CD14-positive monocyte (primary cell): ENCODE results near the gene DIABLO. TPM values are rescaled to one million over a fixed set of nuclear protein-coding genes. Genes with fewer than 3 reads are reported as not detected.
"Not testable (repeated sequence)": the region's sequence is repeated elsewhere in the genome, so short reads cannot be mapped to it uniquely, and the experiment has no call there.

Experiments used
- DNase-seq, 3 donors: peaks; one replicate each; pipeline ENCODE4 v3.0.0-alpha.2; 2011 to 2022
- H2AFZ ChIP-seq: 2 replicates; pipeline ENCODE4 v1.6.0; 2012; ENCODE audit warnings: mild to moderate bottlenecking, low read depth, low read length, inconsistent platforms; ENCODE audit not compliant: insufficient read depth, poor library complexity, severe bottlenecking
- H3K27ac ChIP-seq, 2 donors: 1 replicate in 1 of 2; 2 replicates in 1 of 2; pipeline ENCODE4 v1.5.1; 2012 to 2013; ENCODE audit warnings: low read length in 2 of 2, control low read depth in 1 of 2, inconsistent platforms in 1 of 2, low read depth in 1 of 2, mild to moderate bottlenecking in 1 of 2
- H3K27me3 ChIP-seq, 2 donors: one replicate each; pipeline versions ENCODE4 v1.6.0 to v1.6.1; 2011 to 2013; ENCODE audit warnings: low read length in 2 of 2; ENCODE audit not compliant: control insufficient read depth in 2 of 2, insufficient read depth in 2 of 2
- H3K36me3 ChIP-seq, 2 donors: replicated peaks in 1 of 2; 1 replicate in 1 of 2; 2 replicates in 1 of 2; pipeline versions ENCODE4 v1.5.1 to v1.6.1; 2012 to 2013; ENCODE audit warnings: low read length in 2 of 2, control low read depth in 1 of 2, inconsistent platforms in 1 of 2, mild to moderate bottlenecking in 1 of 2; ENCODE audit not compliant: insufficient read depth in 2 of 2, control insufficient read depth in 1 of 2
- H3K4me1 ChIP-seq, 2 donors: 1 replicate in 1 of 2; 2 replicates in 1 of 2; pipeline versions ENCODE4 v1.5.1 to v1.6.1; 2012 to 2013; ENCODE audit warnings: low read length in 2 of 2, control low read depth in 1 of 2, inconsistent platforms in 1 of 2, mild to moderate bottlenecking in 1 of 2, moderate library complexity in 1 of 2; ENCODE audit not compliant: insufficient read depth in 2 of 2, control insufficient read depth in 1 of 2
- H3K4me2 ChIP-seq: replicated peaks from 2 replicates; pipeline ENCODE3; 2012; ENCODE audit warnings: low read length, moderate library complexity, mild to moderate bottlenecking; ENCODE audit not compliant: poor library complexity, severe bottlenecking; ENCODE audit errors: extremely low read depth
- H3K4me3 ChIP-seq, 3 experiments: fragments of 200-600 bp in 1 of 3; sonication (generic) in 1 of 3; replicated peaks in 1 of 3; 1 replicate in 2 of 3; 2 replicates in 1 of 3; pipeline ENCODE4 v1.5.1; 2011 to 2013; ENCODE audit warnings: low read length in 3 of 3, mild to moderate bottlenecking in 3 of 3, control low read depth in 2 of 3, low read depth in 2 of 3, inconsistent platforms in 1 of 3, moderate library complexity in 1 of 3
- H3K79me2 ChIP-seq: 2 replicates; pipeline ENCODE4 v1.6.0; 2012; ENCODE audit warnings: mild to moderate bottlenecking, control low read depth, inconsistent platforms, low read length, moderate library complexity; ENCODE audit not compliant: insufficient read depth
- H3K9ac ChIP-seq: 2 replicates; pipeline ENCODE4 v1.6.0; 2017; ENCODE audit warnings: low read length, mild to moderate bottlenecking; ENCODE audit not compliant: insufficient read depth, poor library complexity, severe bottlenecking
- H3K9me3 ChIP-seq, 2 donors: replicated peaks in 1 of 2; 1 replicate in 1 of 2; 2 replicates in 1 of 2; pipeline versions ENCODE4 v1.5.1 to v1.6.1; 2012 to 2013; ENCODE audit warnings: low read length in 2 of 2, control low read depth in 1 of 2; ENCODE audit not compliant: control insufficient read depth in 1 of 2, insufficient read depth in 1 of 2
- H4K20me1 ChIP-seq: 2 replicates; pipeline ENCODE4 v1.6.0; 2012; ENCODE audit warnings: mild to moderate bottlenecking, low read length, control low read depth, moderate library complexity; ENCODE audit not compliant: insufficient read depth
- H3K27ac Mint-ChIP-seq, 7 donors: one replicate each; pipeline ENCODE4 v1.8.0; 2020; ENCODE audit warnings: mild to moderate bottlenecking in 7 of 7, mixed read lengths in 7 of 7, moderate library complexity in 6 of 7, inconsistent platforms in 2 of 7
- H3K27me3 Mint-ChIP-seq, 3 donors: one replicate each; pipeline ENCODE4 v1.8.0; 2021 to 2022; ENCODE audit warnings: low read depth in 3 of 3, mild to moderate bottlenecking in 3 of 3, mixed read lengths in 3 of 3, moderate library complexity in 3 of 3, inconsistent platforms in 1 of 3
- H3K36me3 Mint-ChIP-seq, 2 donors: one replicate each; pipeline ENCODE4 v1.8.0; 2020; ENCODE audit warnings: mixed read lengths in 2 of 2, inconsistent platforms in 1 of 2, mild to moderate bottlenecking in 1 of 2
- H3K4me1 Mint-ChIP-seq: one replicate; pipeline ENCODE4 v1.8.0; 2020; ENCODE audit warnings: mild to moderate bottlenecking, mixed read lengths
- H3K4me3 Mint-ChIP-seq, 2 donors: one replicate each; pipeline ENCODE4 v1.8.0; 2020; ENCODE audit warnings: mild to moderate bottlenecking in 2 of 2, mixed read lengths in 2 of 2, moderate library complexity in 1 of 2
- H3K9me3 Mint-ChIP-seq, 7 donors: one replicate each; pipeline ENCODE4 v1.8.0; 2020 to 2022; ENCODE audit warnings: mixed read lengths in 7 of 7, mild to moderate bottlenecking in 6 of 7, moderate library complexity in 6 of 7, inconsistent platforms in 2 of 7
- CTCF ChIP-seq: fragments of 200-600 bp; IDR thresholded peaks from one replicate; pipeline ENCODE4 v1.8.0; 2022; ENCODE audit warnings: antibody characterized with exemption, mild to moderate bottlenecking
- WGBS: methylation state at CpG from one replicate; pipeline ENCODE4 v1.1.5; 2013; ENCODE audit warnings: missing lambda C conversion rate; ENCODE audit not compliant: insufficient coverage; 5-methylcytosine and 5-hydroxymethylcytosine counted together
- intact Hi-C, 2 donors: fragments of 100-400 bp; cut with micrococcal nuclease; formaldehyde crosslinking; loops; one replicate each; pipeline versions ENCODE4 v1.15.0 to v1.15.1; 2023
- polyA plus RNA-seq, 3 donors: library from polyadenylated mRNA; depleted of rRNA in 1 of 3; unstranded in 2 of 3; stranded (reverse) in 1 of 3; fragments of 300-500 nt in 2 of 3; fragments of >200 nt in 1 of 3; fragmentation: Illumina TruSeq in 2 of 3; gene quantifications; 1 replicate in 2 of 3; 2 replicates in 1 of 3; pipeline ENCODE4 v1.2.3, GENCODE V29; 2012 to 2021

Gene DIABLO
- polyA plus RNA-seq, 3 donors: 33.5 to 55.9 (median 51.3) TPM

- Histone ChIP-seq H3K4me2 (peak overlapping the region; percentile 91), H3K36me3 (peaks cover 32 to 37% of the 10 kb centered on the region in 2 donors), H3K79me2 (peaks cover 32% of the 10 kb centered on the region), H3K9me3 (no peaks in the 10 kb centered on the region), H3K4me1 (peaks cover 19 to 22% of the 10 kb centered on the region in 2 donors), H3K9ac (peak overlapping the region; percentile 89), H4K20me1 (no peaks in the 10 kb centered on the region), H3K27ac (peak overlapping the region; percentile 91), H3K27me3 (no peaks in the 10 kb centered on the region), H2AFZ (peak overlapping the region; percentile 99), H3K4me3 (peak overlapping the region; percentile 75 to 94 (median 91))
- peaks cover 0 to 3% (median 0%) of the 10 kb centered on the region in 3 donors for H3K27me3 Mint-ChIP-seq
- intact Hi-C loops: loop anchor here in 1 of 2 donors (10.0 kb wide), 1 partner anchor 239 kb away; the partner anchor contains the start of gene ZCCHC8
- peaks cover 19% of the 10 kb centered on the region for H3K4me1 Mint-ChIP-seq
- no CpG with 5 or more reads among the region's 1 CpG for whole genome bisulfite sequencing
- TF ChIP-seq CTCF: no peak
- peak overlapping the region in 6 of 7 donors; percentile 96 to 98 (median 97) for H3K27ac Mint-ChIP-seq
- peaks cover 28 to 42% of the 10 kb centered on the region in 2 donors for H3K36me3 Mint-ChIP-seq
- no peak for DNase-seq
- H3K4me3 Mint-ChIP-seq: peak overlapping the region; percentile 96 to 97
- H3K9me3 Mint-ChIP-seq: no peaks in the 10 kb centered on the region
These were observed 39.6 kb upstream of the DIABLO start for GRCh38 chr12:122265476-122265875.

- peaks cover 75 to 83% of the 10 kb centered on the region in 2 donors for H3K36me3 ChIP-seq
- not testable (repeated sequence) for H3K27me3 ChIP-seq, H3K27ac ChIP-seq, H3K27ac Mint-ChIP-seq, H3K27me3 Mint-ChIP-seq, H3K9me3 Mint-ChIP-seq, H3K4me3 ChIP-seq, DNase-seq, H2AFZ ChIP-seq, H3K4me1 Mint-ChIP-seq, H3K4me2 ChIP-seq, H3K9ac ChIP-seq, H3K9me3 ChIP-seq, H3K4me3 Mint-ChIP-seq
- peaks cover 17% of the 10 kb centered on the region for H4K20me1 ChIP-seq
- peaks cover 23% of the 10 kb centered on the region for H3K79me2 ChIP-seq
- 100% methylated on average over 9 of the region's 14 CpGs for WGBS
- H3K36me3 Mint-ChIP-seq: peaks cover 63 to 79% of the 10 kb centered on the region in 2 donors
- H3K4me1 ChIP-seq: peaks cover 10 to 11% of the 10 kb centered on the region in 2 donors
- intact Hi-C loops: loop anchor here in 1 of 2 donors (10.0 kb wide), 1 partner anchor 244 kb away; the partner anchor contains the start of gene ZCCHC8
These were observed 34.9 kb upstream of the DIABLO start for GRCh38 chr12:122260735-122261134.

- H3K27me3 ChIP-seq, H3K27ac ChIP-seq, H3K4me2 ChIP-seq, H3K4me3 Mint-ChIP-seq, H3K4me3 ChIP-seq, DNase-seq, H3K79me2 ChIP-seq, H3K4me1 ChIP-seq, H3K27me3 Mint-ChIP-seq, H3K9me3 Mint-ChIP-seq, H3K9me3 ChIP-seq, intact Hi-C loops, H2AFZ ChIP-seq, H3K9ac ChIP-seq, H3K4me1 Mint-ChIP-seq: not testable (repeated sequence)
- no CpG with 5 or more reads among the region's 4 CpGs for WGBS
- H3K27ac Mint-ChIP-seq: peak overlapping the region in 2 of 7 donors; percentile 43 to 74
- Histone ChIP-seq H3K36me3 (peaks cover 82 to 99% of the 10 kb centered on the region in 2 donors), H4K20me1 (peaks cover 17% of the 10 kb centered on the region)
- H3K36me3 Mint-ChIP-seq: peaks cover 70 to 92% of the 10 kb centered on the region in 2 donors
These were observed 33.1 kb upstream of the DIABLO start for GRCh38 chr12:122258939-122259338.

- H3K27ac Mint-ChIP-seq, H3K9me3 ChIP-seq, H3K27ac ChIP-seq, intact Hi-C loops, H3K79me2 ChIP-seq, H3K27me3 Mint-ChIP-seq, H3K4me3 ChIP-seq, H3K9me3 Mint-ChIP-seq, H3K4me1 ChIP-seq, H3K4me3 Mint-ChIP-seq, H3K9ac ChIP-seq, H3K4me1 Mint-ChIP-seq, DNase-seq, H2AFZ ChIP-seq, H3K27me3 ChIP-seq, H3K4me2 ChIP-seq: not testable (repeated sequence)
- peaks cover 17% of the 10 kb centered on the region for H4K20me1 ChIP-seq
- no CpG with 5 or more reads among the region's 4 CpGs for WGBS
- peaks cover 83 to 99% of the 10 kb centered on the region in 2 donors for H3K36me3 ChIP-seq
- peaks cover 68 to 91% of the 10 kb centered on the region in 2 donors for H3K36me3 Mint-ChIP-seq
These were observed 32.6 kb upstream of the DIABLO start for GRCh38 chr12:122258462-122258861.
